ENCODE data around the gene CEACAM21. TPM values are rescaled to one million over a fixed set of nuclear protein-coding genes. Genes with fewer than 3 reads are reported as not detected.

The CEACAM21 gene
- total RNA-seq, 1 experiment from 2014 or later: not detected

- Histone ChIP-seq H2AK5ac (ENCODE audit: insufficient read length, low read length) (no peak overlapping the region), H3K9me3 (ENCODE audit: control insufficient read depth, low read depth, low read length) (peaks cover 12% of the 10 kb centered on the region), H4K91ac (ENCODE audit: insufficient read length, low read depth, low read length) (no peak overlapping the region), H3K56ac (ENCODE audit: insufficient read length, low read depth, low read length) (no peak overlapping the region), H2BK20ac (ENCODE audit: low read depth, low read length, poor library complexity, severe bottlenecking) (no peak overlapping the region), H3K9ac (ENCODE audit: extremely low read depth, insufficient read length, low read length) (no peak overlapping the region), H2AFZ (ENCODE audit: low read length) (no peak overlapping the region), H3K4me2 (ENCODE audit: insufficient read depth, insufficient read length, low read length) (no peak overlapping the region), H3T11ph (ENCODE audit: low read length) (no peak overlapping the region), H4K5ac (ENCODE audit: insufficient read length, low read depth, low read length) (no peak overlapping the region), H2BK5ac (ENCODE audit: insufficient read length, low read length) (no peak overlapping the region), H4K8ac (replicated peaks; ENCODE audit: insufficient read length, low read depth, low read length) (no peak overlapping the region), H2BK12ac (ENCODE audit: insufficient read length, low read depth, low read length) (no peak overlapping the region), H2BK120ac (ENCODE audit: low read depth, low read length, poor library complexity, severe bottlenecking) (no peak overlapping the region), H3K27me3 (ENCODE audit: insufficient read depth, low read length) (no peaks in the 10 kb centered on the region), H2BK15ac (ENCODE audit: low read depth, low read length) (no peak overlapping the region), H3K4ac (ENCODE audit: low read depth, low read length) (no peak overlapping the region), H3K14ac (ENCODE audit: insufficient read depth, low read length) (no peak overlapping the region), H3K27ac (ENCODE audit: insufficient read length, low read depth, low read length) (no peak overlapping the region), H3K4me1 (ENCODE audit: insufficient read depth, low read length) (no peaks in the 10 kb centered on the region), H3K79me1 (ENCODE audit: insufficient read depth, low read depth, low read length, poor library complexity, severe bottlenecking) (no peaks in the 10 kb centered on the region), H3K79me2 (ENCODE audit: insufficient read depth, low read length) (no peaks in the 10 kb centered on the region), H4K20me1 (ENCODE audit: control insufficient read depth, insufficient read depth, insufficient read length) (no peaks in the 10 kb centered on the region), H3K23ac (ENCODE audit: insufficient read length, low read depth, low read length) (no peak overlapping the region), H3K23me2 (ENCODE audit: insufficient read length, low read depth, low read length, poor library complexity, severe bottlenecking) (no peaks in the 10 kb centered on the region), H3K18ac (ENCODE audit: insufficient read length, low read depth, low read length) (no peak overlapping the region)
- peaks cover 0 to 20% (median 0%) of the 10 kb centered on the region in 3 experiments; a peak in 3 of 7 replicates for H3K36me3 Mint-ChIP-seq (ENCODE audit: insufficient read depth in 1 of 3, low read depth in 3 of 3)
- 0 out of 5 replicates have a peak overlapping the region, but pooled peaks of 1 of the 2 experiments have one; percentile 21 for H3K4me3 Mint-ChIP-seq
- TF ChIP-seq CTCF (conservative IDR thresholded peaks at IDR 0.05): no peak
- H3K4me1 Mint-ChIP-seq: no peaks in the 10 kb centered on the region
- H3K27me3 Mint-ChIP-seq (ENCODE audit: low read depth): peaks cover 4% of the 10 kb centered on the region
- no peak overlapping the region for H3K27ac Mint-ChIP-seq
- H3K9me3 Mint-ChIP-seq: peaks cover 79 to 89% of the 10 kb centered on the region in 2 experiments
- no CpG with 5 or more reads among the region's 4 CpGs for WGBS (ENCODE audit: extremely low coverage, insufficient read length, low lambda C conversion rate)
- DNase-seq: no peak
These were observed 46.3 kb upstream of the CEACAM21 start for GRCh38 chr19:41529484-41530183.
